Panc1 (cell line): Measurements from ENCODE around the gene LRMDA. TPM values are rescaled to one million over a fixed set of nuclear protein-coding genes. Genes with fewer than 3 reads are reported as not detected.

ENCODE experiments used
- ATAC-seq: fragments of 200-7000 bp; cut with Tn5 transposase; 2 replicates; pipeline ENCODE4 v1.9.1; 2020; ENCODE audit warnings: mild to moderate bottlenecking, moderate library complexity
- BruUV-seq: library from RNA; stranded (reverse); fragments of 400-500 nt; replicated peaks from 2 replicates; lab custom pipeline; 2021; lab: Mats Ljungman, UMichigan
- CTCF ChIA-PET: fragments of 300-600 bp; sonication (Branson Sonifier 250); formaldehyde crosslinking; loops from one replicate; lab custom pipeline; 2022; ENCODE audit warnings: antibody characterized with exemption; lab: Charles Lee
- POLR2A ChIA-PET: fragments of 300-600 bp; sonication (Branson Sonifier 250); formaldehyde crosslinking; loops from one replicate; lab custom pipeline; 2022; ENCODE audit warnings: antibody characterized with exemption; lab: Charles Lee
- DNase-seq: peaks from one replicate; pipeline ENCODE4 v3.0.0-alpha.2; 2010; ENCODE audit warnings: low read depth, low spot score
- H3K27ac ChIP-seq: 2 replicates; pipeline ENCODE4 v1.5.1; 2011; ENCODE audit warnings: mild to moderate bottlenecking, low read length, inconsistent platforms
- H3K27me3 ChIP-seq: fragments of 200-500 bp; sonication (Bioruptor generic); 2 replicates; pipeline ENCODE4 v1.6.0; 2014; ENCODE audit warnings: low read length, inconsistent platforms; ENCODE audit not compliant: control insufficient read depth, insufficient read depth
- H3K36me3 ChIP-seq: fragments of 200-500 bp; sonication (Bioruptor generic); 2 replicates; pipeline ENCODE4 v1.5.1; 2014; ENCODE audit warnings: inconsistent platforms, mild to moderate bottlenecking, low read length, moderate library complexity; ENCODE audit not compliant: control insufficient read depth, insufficient read depth
- H3K4me1 ChIP-seq: 2 replicates; pipeline ENCODE4 v1.5.1; 2011; ENCODE audit warnings: inconsistent platforms, mild to moderate bottlenecking, low read length, moderate library complexity; ENCODE audit not compliant: control insufficient read depth, insufficient read depth
- H3K4me3 ChIP-seq, 2 experiments: 2 replicates each; pipeline ENCODE4 v1.5.1; 2011 to 2012; ENCODE audit warnings: low read depth in 2 of 2, low read length in 2 of 2, mild to moderate bottlenecking in 2 of 2, inconsistent platforms in 1 of 2, moderate library complexity in 1 of 2
- H3K9me3 ChIP-seq: fragments of 200-500 bp; sonication (Bioruptor generic); 2 replicates; pipeline ENCODE4 v1.5.1; 2014; ENCODE audit warnings: low read depth, mild to moderate bottlenecking, inconsistent platforms, low read length, moderate library complexity; ENCODE audit not compliant: control insufficient read depth, insufficient read depth
- POLR2AphosphoS5 ChIP-seq: IDR thresholded peaks from 2 replicates; pipeline ENCODE4 v1.6.1; 2012; ENCODE audit warnings: mild to moderate bottlenecking, low read depth, low read length, moderate library complexity
- SIN3A ChIP-seq: IDR thresholded peaks from 2 replicates; pipeline ENCODE4 v1.6.1; 2012; ENCODE audit warnings: low read depth, mild to moderate bottlenecking, low read length, moderate library complexity, borderline replicate concordance; ENCODE audit not compliant: insufficient read depth
- TCF7L2 ChIP-seq: IDR thresholded peaks from 2 replicates; pipeline ENCODE4 v1.6.1; 2011; ENCODE audit warnings: mild to moderate bottlenecking, low read depth, low read length, inconsistent platforms
- in situ Hi-C: cut with HindIII; loops from 2 replicates; pipeline ENCODE4 v1.10.0; 2016; ENCODE audit warnings: low sequenced_read_pairs, low pct_unique_long_range_greater_than_20kb
- intact Hi-C: fragments of 100-400 bp; cut with micrococcal nuclease; formaldehyde crosslinking; loops from one replicate; pipeline ENCODE4 v1.10.0; 2022; ENCODE audit not compliant: unreplicated experiment
- total RNA-seq: library from RNA; stranded (reverse); gene quantifications from one replicate; pipeline ENCODE4 v1.2.1, GENCODE V29; 2021; ENCODE audit not compliant: unreplicated experiment
- TF ChIP-seq, protein P1 (sequence below): fragments of 450-650 bp; IDR thresholded peaks from 2 replicates; pipeline ENCODE4 v1.5.1; 2017; ENCODE audit warnings: mild to moderate bottlenecking
- TF ChIP-seq, protein P2 (sequence below), 2 experiments: IDR thresholded peaks; 2 replicates each; pipeline ENCODE4 v1.6.1; 2011 to 2012; ENCODE audit warnings: low read depth in 2 of 2, control low read depth in 1 of 2, low read length in 1 of 2, mild to moderate bottlenecking in 1 of 2, moderate library complexity in 1 of 2; ENCODE audit not compliant: insufficient read depth in 1 of 2

Gene LRMDA
- total RNA-seq, 1 experiment from 2014 or later = 1.2 TPM

DNA sequence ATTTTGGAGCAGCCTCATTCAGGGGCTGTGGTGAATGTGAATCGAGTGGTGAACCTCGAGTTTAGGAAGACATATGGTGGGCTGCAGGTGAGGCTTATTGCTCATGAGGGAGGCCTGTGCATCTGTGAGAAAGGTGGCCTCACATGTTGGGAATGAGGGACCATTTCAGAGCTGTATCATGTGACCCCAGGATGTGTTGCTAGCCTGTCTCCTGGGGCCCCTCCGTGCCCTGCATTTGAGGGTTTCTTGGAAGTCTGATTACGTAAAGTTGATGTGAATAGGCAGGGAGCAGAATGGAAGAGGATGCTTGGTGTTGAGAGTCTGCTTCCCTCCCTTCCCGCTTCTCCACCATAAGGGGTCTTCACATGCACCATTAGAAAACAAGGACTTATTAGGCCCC lies 569.1 kb downstream of the LRMDA start:
- ATAC-seq = no peak
- POLR2A ChIA-PET = no interaction called here
- CTCF ChIA-PET = no interaction called here

DNA sequence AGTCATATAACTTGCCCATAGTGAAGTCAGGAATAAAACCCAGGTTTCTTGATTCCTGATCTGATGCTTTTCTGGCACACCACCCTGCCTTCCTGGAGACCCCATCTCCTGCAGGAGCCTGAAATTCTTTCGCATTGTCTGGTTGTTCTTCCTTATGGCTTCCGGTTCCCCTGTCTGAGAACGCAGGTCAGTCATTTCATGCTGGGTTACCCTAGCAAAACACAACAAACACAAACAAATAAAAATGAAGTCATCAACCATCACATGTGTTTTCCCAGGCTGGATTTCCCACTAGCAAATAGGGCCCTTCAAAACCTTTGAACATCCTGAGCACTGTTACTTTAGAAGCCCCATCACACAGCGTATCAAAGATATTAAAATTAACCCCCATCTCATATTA lies 569.6 kb downstream of the LRMDA start:
- no peak for DNase-seq
- Histone ChIP-seq H3K36me3 (no peaks in the 10 kb centered on the region), H3K9me3 (no peaks in the 10 kb centered on the region), H3K4me3 (no peak overlapping the region), H3K27me3 (peaks cover 2% of the 10 kb centered on the region; the same call in 1 of the 2 replicates), H3K4me1 (no peaks in the 10 kb centered on the region), H3K27ac (no peak overlapping the region)
- POLR2A ChIA-PET = no interaction called here
- intact Hi-C loops = no loop called here
- no TSS peak for BruUV-seq
- CTCF ChIA-PET = no interaction called here
- in situ Hi-C loops = no loop called here
- TF ChIP-seq, protein P1, sequence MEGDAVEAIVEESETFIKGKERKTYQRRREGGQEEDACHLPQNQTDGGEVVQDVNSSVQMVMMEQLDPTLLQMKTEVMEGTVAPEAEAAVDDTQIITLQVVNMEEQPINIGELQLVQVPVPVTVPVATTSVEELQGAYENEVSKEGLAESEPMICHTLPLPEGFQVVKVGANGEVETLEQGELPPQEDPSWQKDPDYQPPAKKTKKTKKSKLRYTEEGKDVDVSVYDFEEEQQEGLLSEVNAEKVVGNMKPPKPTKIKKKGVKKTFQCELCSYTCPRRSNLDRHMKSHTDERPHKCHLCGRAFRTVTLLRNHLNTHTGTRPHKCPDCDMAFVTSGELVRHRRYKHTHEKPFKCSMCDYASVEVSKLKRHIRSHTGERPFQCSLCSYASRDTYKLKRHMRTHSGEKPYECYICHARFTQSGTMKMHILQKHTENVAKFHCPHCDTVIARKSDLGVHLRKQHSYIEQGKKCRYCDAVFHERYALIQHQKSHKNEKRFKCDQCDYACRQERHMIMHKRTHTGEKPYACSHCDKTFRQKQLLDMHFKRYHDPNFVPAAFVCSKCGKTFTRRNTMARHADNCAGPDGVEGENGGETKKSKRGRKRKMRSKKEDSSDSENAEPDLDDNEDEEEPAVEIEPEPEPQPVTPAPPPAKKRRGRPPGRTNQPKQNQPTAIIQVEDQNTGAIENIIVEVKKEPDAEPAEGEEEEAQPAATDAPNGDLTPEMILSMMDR = no peak
- ATAC-seq = no peak

More for the DNA sequence above, 569.1 kb downstream of the LRMDA start:
- Histone ChIP-seq H3K9me3 (no peaks in the 10 kb centered on the region), H3K27me3 (peaks cover 2% of the 10 kb centered on the region; the same call in 1 of the 2 replicates), H3K27ac (no peak overlapping the region), H3K4me1 (no peaks in the 10 kb centered on the region), H3K36me3 (no peaks in the 10 kb centered on the region), H3K4me3 (no peak overlapping the region)
- intact Hi-C loops (no loop called here), in situ Hi-C loops (no loop called here)
- TF ChIP-seq POLR2AphosphoS5 (no peak), TCF7L2 (no peak), SIN3A (no peak)
- TF ChIP-seq, protein P2, sequence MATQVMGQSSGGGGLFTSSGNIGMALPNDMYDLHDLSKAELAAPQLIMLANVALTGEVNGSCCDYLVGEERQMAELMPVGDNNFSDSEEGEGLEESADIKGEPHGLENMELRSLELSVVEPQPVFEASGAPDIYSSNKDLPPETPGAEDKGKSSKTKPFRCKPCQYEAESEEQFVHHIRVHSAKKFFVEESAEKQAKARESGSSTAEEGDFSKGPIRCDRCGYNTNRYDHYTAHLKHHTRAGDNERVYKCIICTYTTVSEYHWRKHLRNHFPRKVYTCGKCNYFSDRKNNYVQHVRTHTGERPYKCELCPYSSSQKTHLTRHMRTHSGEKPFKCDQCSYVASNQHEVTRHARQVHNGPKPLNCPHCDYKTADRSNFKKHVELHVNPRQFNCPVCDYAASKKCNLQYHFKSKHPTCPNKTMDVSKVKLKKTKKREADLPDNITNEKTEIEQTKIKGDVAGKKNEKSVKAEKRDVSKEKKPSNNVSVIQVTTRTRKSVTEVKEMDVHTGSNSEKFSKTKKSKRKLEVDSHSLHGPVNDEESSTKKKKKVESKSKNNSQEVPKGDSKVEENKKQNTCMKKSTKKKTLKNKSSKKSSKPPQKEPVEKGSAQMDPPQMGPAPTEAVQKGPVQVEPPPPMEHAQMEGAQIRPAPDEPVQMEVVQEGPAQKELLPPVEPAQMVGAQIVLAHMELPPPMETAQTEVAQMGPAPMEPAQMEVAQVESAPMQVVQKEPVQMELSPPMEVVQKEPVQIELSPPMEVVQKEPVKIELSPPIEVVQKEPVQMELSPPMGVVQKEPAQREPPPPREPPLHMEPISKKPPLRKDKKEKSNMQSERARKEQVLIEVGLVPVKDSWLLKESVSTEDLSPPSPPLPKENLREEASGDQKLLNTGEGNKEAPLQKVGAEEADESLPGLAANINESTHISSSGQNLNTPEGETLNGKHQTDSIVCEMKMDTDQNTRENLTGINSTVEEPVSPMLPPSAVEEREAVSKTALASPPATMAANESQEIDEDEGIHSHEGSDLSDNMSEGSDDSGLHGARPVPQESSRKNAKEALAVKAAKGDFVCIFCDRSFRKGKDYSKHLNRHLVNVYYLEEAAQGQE (IDR thresholded peaks at IDR 0.05; ENCODE audit: insufficient read depth in 1 of 2, low read depth in 2 of 2, low read length in 1 of 2) = no peak
- TF ChIP-seq, protein P1 = no peak
- DNase-seq = no peak
- BruUV-seq = no TSS peak

DNA sequence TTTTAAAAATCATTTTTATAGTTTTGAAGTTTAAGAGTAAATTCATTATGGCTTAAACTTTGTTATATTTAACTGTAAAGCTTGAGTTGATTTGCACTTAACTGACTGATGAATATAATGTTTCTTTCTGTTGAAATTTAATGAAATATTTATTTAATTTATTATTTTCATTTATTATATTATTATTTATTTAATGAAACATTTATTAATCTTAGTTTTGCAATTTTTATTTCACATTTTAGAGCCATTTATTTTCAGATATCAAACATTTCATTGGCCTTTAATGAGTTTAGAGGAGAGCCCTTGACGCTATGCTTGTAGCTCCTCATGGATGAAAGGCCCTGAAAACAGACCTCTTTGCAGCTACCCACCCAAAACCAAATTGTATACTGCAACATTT lies 570.0 kb downstream of the LRMDA start:
- CTCF ChIA-PET = no interaction called here

More for the DNA sequence above, 570.0 kb downstream of the LRMDA start:
- POLR2A ChIA-PET = no interaction called here
- H3K9me3 ChIP-seq = no peaks in the 10 kb centered on the region
- in situ Hi-C loops = no loop called here
- peaks cover 3% of the 10 kb centered on the region for H3K27me3 ChIP-seq
- ATAC-seq (no peak), DNase-seq (no peak)
- H3K4me3 ChIP-seq = no peak overlapping the region
- no peaks in the 10 kb centered on the region for H3K4me1 ChIP-seq
- no TSS peak for BruUV-seq
- intact Hi-C loops = no loop called here
- H3K27ac ChIP-seq = no peak overlapping the region
- TF ChIP-seq POLR2AphosphoS5 (no peak), SIN3A (no peak), TCF7L2 (no peak)
- TF ChIP-seq, protein P2 (IDR thresholded peaks at IDR 0.05; ENCODE audit: insufficient read depth in 1 of 2, low read depth in 2 of 2, low read length in 1 of 2) = no peak
- TF ChIP-seq, protein P1 = no peak
- H3K36me3 ChIP-seq = no peaks in the 10 kb centered on the region
